ENCODE measurements around the gene PIERCE2. TPM values are rescaled to one million over a fixed set of nuclear protein-coding genes. Genes with fewer than 3 reads are reported as not detected.
"Not testable (repeated sequence)": the region's sequence is repeated elsewhere in the genome, so short reads cannot be mapped to it uniquely, and the experiment has no call there.

Gene PIERCE2
- total RNA-seq, 1 donor = 1.3 TPM

- peak; percentile 73 for DNase-seq (ENCODE audit: low read depth)
- peak; percentile 70 for TF ChIP-seq CTCF (IDR thresholded peaks at IDR 0.05; ENCODE audit: insufficient read depth, low read depth, low read length)
- H3K4me3 ChIP-seq (ENCODE audit: low read depth, low read length) = no peak overlapping the region
These were observed 26.9 kb downstream of the PIERCE2 start for GRCh38 chr15:55434989-55435825.

GRCh38 chr15:55443141-55443540, 34.8 kb downstream of the PIERCE2 start:
- not testable (repeated sequence) for DNase-seq (ENCODE audit: low read depth); H3K4me3 ChIP-seq (ENCODE audit: low read depth, low read length)

- not testable (repeated sequence) for H3K4me3 ChIP-seq (ENCODE audit: low read depth, low read length); DNase-seq (ENCODE audit: low read depth)
These were observed 37.6 kb downstream of the PIERCE2 start for GRCh38 chr15:55445936-55446335.

GRCh38 chr15:55446379-55447029, 38.2 kb downstream of the PIERCE2 start:
- not testable (repeated sequence) for DNase-seq (ENCODE audit: low read depth)

GRCh38 chr15:55447030-55447394, 38.7 kb downstream of the PIERCE2 start:
- not testable (repeated sequence) for H3K4me3 ChIP-seq (ENCODE audit: low read depth, low read length); DNase-seq (ENCODE audit: low read depth)

More at GRCh38 chr15:55446379-55447029, 38.2 kb downstream of the PIERCE2 start:
- not testable (repeated sequence) for H3K4me3 ChIP-seq (ENCODE audit: low read depth, low read length)

GRCh38 chr15:55457401-55458022, 49.2 kb downstream of the PIERCE2 start:
- TF ChIP-seq CTCF (IDR thresholded peaks at IDR 0.05; ENCODE audit: insufficient read depth, low read depth, low read length) = no peak
- no peak overlapping the region for H3K4me3 ChIP-seq (ENCODE audit: low read depth, low read length)
- no peak for DNase-seq (ENCODE audit: low read depth)

- no peak overlapping the region for H3K4me3 ChIP-seq (ENCODE audit: low read depth, low read length)
- no peak for TF ChIP-seq CTCF (IDR thresholded peaks at IDR 0.05; ENCODE audit: insufficient read depth, low read depth, low read length)
- no peak for DNase-seq (ENCODE audit: low read depth)
These were observed 53.2 kb downstream of the PIERCE2 start for GRCh38 chr15:55461447-55461846.

GRCh38 chr15:55468321-55468720, 60.0 kb downstream of the PIERCE2 start:
- no peak for TF ChIP-seq CTCF (IDR thresholded peaks at IDR 0.05; ENCODE audit: insufficient read depth, low read depth, low read length)
- no peak for DNase-seq (ENCODE audit: low read depth)
- H3K4me3 ChIP-seq (ENCODE audit: low read depth, low read length) = no peak overlapping the region

Other genes with a start within 250 kb of the PIERCE2 start
- 82.1 and 84.2 TPM in 2 replicates for gene RSL24D1, start 211.6 kb upstream of the PIERCE2 start, total RNA-seq
- gene RAB27A, start 118.7 kb upstream of the PIERCE2 start, total RNA-seq = 7.8 and 8.4 TPM in 2 replicates
- 7.3 and 8.1 TPM in 2 replicates for gene PIGBOS1, start 89.4 kb upstream of the PIERCE2 start, total RNA-seq
- gene PIGB, start 89.3 kb upstream of the PIERCE2 start, total RNA-seq = 12.2 and 20.3 TPM in 2 replicates
- gene CCPG1, start 136 bp upstream of the PIERCE2 start, total RNA-seq = 37.7 and 42.3 TPM in 2 replicates
- gene DNAAF4, start 99.7 kb downstream of the PIERCE2 start, total RNA-seq = 0.64 and 1.3 TPM in 2 replicates
- gene PYGO1, start 179.8 kb downstream of the PIERCE2 start, total RNA-seq = 9.0 and 12.5 TPM in 2 replicates